ENCODE data around the gene DRD3.

The DRD3 gene

GRCh38 chr3:114115143-114115542 is 63.7 kb downstream of the DRD3 start:
- no peak for DNase-seq

GRCh38 chr3:114114719-114115118 is 64.1 kb downstream of the DRD3 start:
- DNase-seq, result no peak

GRCh38 chr3:114112696-114113095 is 66.2 kb downstream of the DRD3 start:
- DNase-seq, result no peak

DNA sequence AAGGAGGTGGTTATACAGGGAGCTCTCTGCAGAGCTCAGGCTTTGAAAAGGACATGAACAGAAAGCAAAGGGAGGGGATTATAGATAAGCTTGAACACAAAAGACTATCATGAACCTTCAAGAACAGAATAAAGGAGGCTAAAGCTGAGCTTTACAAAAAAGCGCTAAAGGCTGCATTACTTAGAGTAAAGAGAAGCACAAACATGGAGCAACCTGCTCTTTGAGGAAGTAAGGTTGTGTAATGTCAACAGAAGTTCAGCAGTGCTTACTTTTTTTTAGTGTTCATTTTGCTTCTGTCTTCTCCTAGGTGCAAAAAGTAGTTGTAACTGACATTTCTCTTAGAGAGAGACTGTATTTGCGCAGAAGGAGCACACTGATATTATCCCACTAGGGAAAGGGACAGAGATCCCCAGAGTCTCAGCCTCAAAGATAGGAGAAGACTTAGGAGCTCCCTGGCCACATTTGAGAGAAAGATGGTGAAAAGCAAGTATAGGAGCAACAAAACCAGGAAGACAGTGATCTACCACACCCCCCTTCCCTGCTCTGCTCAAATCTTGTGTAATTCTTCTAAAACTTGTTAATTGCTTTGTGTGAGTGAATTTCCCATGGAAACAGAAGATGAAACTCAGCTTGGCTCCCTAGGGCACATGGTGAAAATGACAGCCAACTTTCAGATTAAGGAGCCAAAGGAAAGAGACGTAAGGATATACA is 67.6 kb downstream of the DRD3 start:
- no peak for DNase-seq

- DNase-seq, result no peak
These were observed 68.4 kb downstream of the DRD3 start for GRCh38 chr3:114110439-114110838.

- no peak for DNase-seq
These were observed 70.7 kb downstream of the DRD3 start for GRCh38 chr3:114108137-114108536.

- no peak for DNase-seq
These were observed 74.4 kb downstream of the DRD3 start for GRCh38 chr3:114104414-114104813.

DNA sequence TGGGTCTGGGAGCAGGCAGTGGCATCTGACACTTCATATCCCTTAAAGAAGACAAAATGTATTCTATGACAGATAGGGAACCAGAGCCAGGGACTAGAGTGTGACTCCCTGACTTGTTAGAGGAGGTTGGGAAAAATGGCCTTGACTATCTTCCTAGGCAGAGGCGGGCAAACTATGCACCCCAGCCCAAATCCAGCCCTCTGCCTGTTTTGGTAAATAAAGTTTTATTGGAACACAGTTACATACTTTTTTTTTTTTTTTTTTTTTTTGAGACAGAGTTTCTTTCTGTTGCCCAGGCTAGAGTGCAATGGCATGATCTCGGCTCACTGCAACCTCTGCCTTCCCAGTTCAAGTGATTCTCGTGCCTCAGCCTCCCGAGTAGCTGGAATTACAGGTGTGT is 75.0 kb downstream of the DRD3 start:
- DNase-seq, result no peak

GRCh38 chr3:114103181-114103580 is 75.7 kb downstream of the DRD3 start:
- no peak for DNase-seq

DNA sequence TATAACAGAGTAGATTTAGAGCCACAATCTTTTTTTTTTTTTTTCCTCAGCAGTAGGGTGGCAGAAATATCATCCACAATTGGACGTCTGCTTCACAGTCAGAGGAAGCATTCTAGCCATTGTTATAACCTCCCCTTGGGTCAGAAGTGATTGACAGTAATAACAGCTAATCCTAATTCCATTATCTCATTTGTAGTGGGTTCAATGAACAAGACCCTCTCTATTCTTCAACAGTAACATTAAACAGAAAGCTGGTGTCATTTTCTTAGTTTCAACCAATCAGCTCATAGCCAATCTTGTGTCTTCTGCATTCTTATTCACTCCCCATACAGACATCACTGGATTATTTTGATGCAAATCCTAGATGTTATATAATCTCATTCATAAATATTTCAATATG is 77.8 kb downstream of the DRD3 start:
- DNase-seq, result no peak

DNA sequence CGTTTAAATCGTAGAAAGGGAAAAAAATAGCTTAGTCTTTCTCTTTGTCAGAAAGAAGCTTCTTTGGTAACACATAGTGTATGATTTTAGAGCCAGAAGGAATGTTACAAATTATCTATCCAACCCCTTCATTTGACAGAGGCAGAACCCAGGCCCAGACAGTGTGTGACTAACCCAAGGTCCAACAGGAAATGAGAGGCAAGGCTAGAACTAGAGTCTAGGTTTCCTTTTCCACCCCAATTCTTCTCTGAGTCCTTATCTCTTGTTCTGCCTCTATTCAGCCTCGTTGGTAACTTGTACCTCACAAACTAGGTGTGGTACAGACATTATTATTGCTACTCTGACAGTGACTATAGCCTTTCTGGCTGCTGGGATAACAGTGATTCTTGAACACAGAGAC is 83.1 kb downstream of the DRD3 start:
- no peak for DNase-seq

- DNase-seq, result peak; percentile 14
These were observed 85.3 kb downstream of the DRD3 start for GRCh38 chr3:114093596-114093995.

DNA sequence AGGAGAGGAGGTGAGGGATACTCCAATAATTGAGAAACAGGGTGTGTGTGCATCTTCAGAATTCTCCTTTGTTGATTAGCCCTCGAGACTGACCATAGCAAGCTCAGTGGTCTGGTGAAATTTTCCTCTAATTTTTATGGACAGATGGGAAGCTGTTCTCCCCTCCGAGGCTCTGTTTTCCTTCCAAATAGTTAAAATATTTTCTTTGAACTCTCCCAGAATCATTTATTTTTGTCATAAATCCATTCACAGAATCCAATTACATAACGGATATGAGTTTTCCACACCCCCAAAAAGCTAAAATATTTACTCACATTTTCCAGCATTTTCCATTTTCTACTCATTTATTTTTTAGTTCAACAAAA is 85.9 kb downstream of the DRD3 start:
- no peak for DNase-seq

DNA sequence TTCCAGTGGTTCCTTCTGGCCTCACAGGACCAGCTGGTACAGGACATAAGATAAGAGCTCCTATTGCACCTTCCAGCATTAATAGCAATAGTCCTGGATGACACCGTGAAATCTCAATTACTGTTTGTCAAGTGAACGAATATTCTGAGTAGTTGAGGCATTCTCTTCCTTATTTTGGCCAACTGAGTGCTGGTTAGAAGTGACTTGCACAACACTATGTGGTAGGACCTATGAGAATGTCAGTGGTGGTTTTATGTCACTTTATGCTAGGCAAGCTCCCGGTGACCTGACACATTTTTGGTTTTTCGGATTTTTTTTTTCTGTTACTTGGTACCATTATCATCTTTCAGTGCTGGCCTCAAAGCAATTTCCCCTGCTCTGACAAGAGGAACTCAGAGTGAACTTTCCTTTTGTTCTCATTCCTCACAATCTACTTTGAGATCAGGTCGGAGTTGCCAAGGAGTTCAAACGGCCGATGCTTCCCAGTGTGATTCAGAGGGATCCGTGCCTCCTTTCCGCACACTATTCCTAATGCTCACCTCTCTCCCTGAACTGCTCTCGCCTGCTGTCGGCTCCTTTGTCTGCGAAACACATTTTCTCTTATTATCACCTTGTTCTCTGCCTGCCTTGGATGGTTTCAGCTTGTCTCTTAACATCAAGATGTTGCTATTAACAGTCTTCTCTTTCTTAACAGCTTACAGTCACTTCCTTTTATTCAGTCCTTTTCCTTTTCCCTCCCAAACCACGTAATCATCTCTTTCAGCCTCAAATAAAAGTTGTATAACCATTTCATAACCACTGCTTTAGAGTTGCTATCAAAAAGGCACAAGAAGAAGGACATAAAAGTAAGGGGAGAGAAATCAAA is 86.5 kb downstream of the DRD3 start:
- no peak for DNase-seq

DNA sequence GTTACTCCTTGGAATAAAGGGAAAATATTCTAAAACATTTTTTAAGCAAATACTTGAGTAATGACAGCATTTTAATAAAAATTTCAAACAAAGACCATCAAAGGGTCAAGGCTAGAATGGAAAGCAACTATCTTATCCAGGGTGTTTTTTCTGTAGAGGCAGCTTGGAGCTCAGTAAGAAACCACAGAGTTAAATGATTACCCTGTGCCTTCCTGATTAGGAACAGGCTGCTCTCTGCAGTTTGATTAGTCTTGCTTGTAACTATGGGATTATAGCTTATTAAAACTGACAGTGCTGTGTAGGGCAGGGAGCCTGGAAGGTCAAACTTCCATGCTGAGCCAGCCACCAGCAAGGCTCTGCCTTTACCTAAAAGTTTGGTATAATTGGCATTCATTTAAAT is 89.2 kb downstream of the DRD3 start:
- DNase-seq, result no peak

DNA sequence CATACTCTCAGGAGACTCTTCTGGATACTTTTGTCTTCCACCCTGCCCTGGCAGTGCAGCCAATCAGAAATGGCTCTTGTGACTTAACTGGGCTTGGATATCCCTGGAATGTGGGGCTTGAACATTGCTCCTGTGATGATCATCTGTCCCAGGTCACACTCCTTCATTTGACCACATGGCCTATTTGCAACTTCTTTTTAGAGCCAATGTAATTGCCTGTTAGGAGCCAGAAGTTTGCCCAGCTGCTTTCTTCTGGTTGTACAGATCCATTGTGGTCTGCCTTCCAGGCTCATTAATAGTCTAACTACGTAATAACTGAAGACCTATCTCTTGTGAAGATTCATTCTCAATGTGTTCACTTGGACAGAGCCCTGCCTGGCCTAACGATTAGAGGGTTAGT is 92.5 kb downstream of the DRD3 start:
- no peak for DNase-seq

DNA sequence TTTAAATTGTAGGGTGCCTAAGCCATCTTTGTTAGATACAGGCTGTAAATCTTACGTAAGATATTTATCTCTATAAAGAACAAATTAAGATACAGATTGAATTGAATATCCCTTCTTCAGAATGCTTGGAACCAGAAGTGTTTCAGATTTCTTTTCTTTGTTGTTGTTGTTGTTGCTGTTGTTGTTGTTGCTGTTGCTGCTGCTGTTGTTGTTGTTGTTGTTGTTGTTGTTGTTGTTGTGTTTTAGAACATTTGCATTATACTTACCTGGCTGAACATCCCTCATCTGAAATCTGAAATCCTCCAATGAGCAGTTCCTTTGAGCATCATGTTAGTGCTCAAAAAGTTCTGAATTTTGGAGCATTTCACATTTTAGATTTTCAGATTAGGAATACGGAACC is 95.7 kb downstream of the DRD3 start:
- no peak for DNase-seq

DNA sequence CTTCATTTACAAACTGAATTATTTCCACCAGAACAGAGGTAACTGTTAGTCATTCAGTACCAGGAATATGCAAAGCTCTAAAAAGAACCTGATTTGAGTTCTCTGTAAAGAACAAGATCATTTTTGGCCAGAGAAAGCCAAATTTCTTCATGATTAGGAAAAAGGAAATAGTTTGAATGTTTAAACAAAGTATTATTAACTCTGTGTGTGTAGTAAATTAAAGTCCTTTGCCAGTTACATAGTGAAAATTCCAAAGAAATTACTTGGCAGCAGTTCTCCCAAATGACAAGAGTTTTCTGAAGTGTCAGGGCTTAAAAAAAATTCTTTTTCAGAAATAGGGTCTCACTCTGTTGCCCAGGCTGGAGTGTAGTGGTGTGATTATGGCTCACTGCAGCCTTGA is 97.8 kb downstream of the DRD3 start:
- DNase-seq, result no peak

DNA sequence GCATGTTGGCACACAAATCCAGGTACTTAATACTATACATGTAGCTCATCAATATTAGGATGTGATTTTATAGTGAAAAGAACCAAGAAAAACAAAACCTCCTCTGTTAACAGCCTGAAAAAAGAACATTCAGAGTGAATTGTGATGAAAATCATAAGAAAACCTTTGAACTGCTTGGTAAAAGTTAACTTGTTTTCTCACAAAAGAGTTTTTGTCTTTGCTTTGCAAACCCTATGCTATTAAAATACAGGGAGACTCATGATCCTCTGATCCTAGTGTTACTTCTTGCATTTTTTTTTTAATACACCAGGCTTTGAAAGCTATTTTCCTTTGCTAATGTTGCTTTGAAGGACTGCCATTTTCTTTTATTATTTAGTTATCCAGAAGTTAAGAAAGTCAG is 98.7 kb downstream of the DRD3 start:
- DNase-seq, result no peak

GRCh38 chr3:114079761-114080160 is 99.1 kb downstream of the DRD3 start:
- DNase-seq, result no peak

DNA sequence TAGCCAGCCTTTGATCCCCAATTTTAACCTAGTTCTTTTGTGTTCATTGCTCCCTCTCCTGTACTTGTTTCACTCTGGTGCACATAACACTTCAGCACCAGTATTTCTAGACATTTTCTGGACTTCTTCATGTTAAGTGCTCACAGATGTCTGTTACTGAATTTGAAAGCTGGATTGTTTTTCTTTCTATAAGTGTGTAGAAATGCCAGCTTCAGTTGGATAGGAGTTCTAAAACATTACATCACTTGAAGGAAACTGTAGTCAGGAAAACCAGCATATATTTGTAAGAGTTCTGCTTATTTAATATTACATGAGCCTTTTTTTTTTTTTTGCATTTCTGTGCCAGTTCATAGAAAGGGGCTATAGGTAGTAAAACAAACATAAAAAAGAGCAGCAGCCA is 100.7 kb downstream of the DRD3 start:
- no peak for DNase-seq

Measured in NCI-H2029 (cell line).